Stimulated activated CD4-positive, alpha-beta T cell treated with anti-CD3 and anti-CD28 coated beads, Interleukin-1b, Interleukin-23, amount 100 ng/mL, for 4 hours (primary cell): ENCODE measurements around the gene EP300.

Experiments used
- DNase-seq, 2 donors: peaks; one replicate each; pipeline ENCODE4 v3.0.0-alpha.2; 2020; ENCODE audit warnings: low read depth in 2 of 2

EP300 gene

GRCh38 chr22:41204992-41205900 lies 112.9 kb downstream of the EP300 start, which contains the start of gene L3MBTL2:
Gene L3MBTL2 (plus strand): TSS chr22:41205312. CDS start chr22:41205363, 51 bp downstream.
- DNase-seq = peak; percentile 95 to 96

GRCh38 chr22:41206719-41207118 lies 114.3 kb downstream of the EP300 start:
- no peak for DNase-seq

- no peak for DNase-seq
Measured at GRCh38 chr22:41215409-41215808, 123.0 kb downstream of the EP300 start.

GRCh38 chr22:41215926-41216325 lies 123.5 kb downstream of the EP300 start:
- no peak for DNase-seq

- no peak for DNase-seq
Measured at GRCh38 chr22:41216984-41217383, 124.6 kb downstream of the EP300 start.

GRCh38 chr22:41217553-41218157 lies 125.3 kb downstream of the EP300 start:
- DNase-seq = no peak

GRCh38 chr22:41222846-41223507 lies 130.6 kb downstream of the EP300 start:
- DNase-seq = no peak

GRCh38 chr22:41223535-41223934 lies 131.1 kb downstream of the EP300 start:
- no peak for DNase-seq

GRCh38 chr22:41226723-41227655 lies 134.6 kb downstream of the EP300 start:
- no peak for DNase-seq

GRCh38 chr22:41229215-41229614 lies 136.8 kb downstream of the EP300 start:
- no peak for DNase-seq
